ENCODE data around the gene HYAL1.
A peak's percentile ranks its signal among the peaks of the same experiment; 100 is the strongest.
"Not testable (repeated sequence)": the region's sequence is repeated elsewhere in the genome, so short reads cannot be mapped to it uniquely, and the experiment has no call there.

The HYAL1 gene

GRCh38 chr3:50294492-50295403, 8.6 kb downstream of the HYAL1 start:
- peaks cover 31% of the 10 kb centered on the region for H3K4me1 Mint-ChIP-seq
- H3K4me3 Mint-ChIP-seq = no peak overlapping the region
- peak overlapping the region; percentile 30 for H3K27ac Mint-ChIP-seq

GRCh38 chr3:50294089-50294488, 9.3 kb downstream of the HYAL1 start:
- Mint-ChIP-seq H3K27me3 (no peaks in the 10 kb centered on the region), H3K4me1 (peaks cover 26% of the 10 kb centered on the region), H3K36me3 (peaks cover 8% of the 10 kb centered on the region), H3K27ac (no peak overlapping the region), H3K9me3 (no peaks in the 10 kb centered on the region), H3K4me3 (no peak overlapping the region)

More at GRCh38 chr3:50294492-50295403, 8.6 kb downstream of the HYAL1 start:
- peaks cover 5% of the 10 kb centered on the region for H3K36me3 Mint-ChIP-seq
- H3K27me3 Mint-ChIP-seq = no peaks in the 10 kb centered on the region
- no peaks in the 10 kb centered on the region for H3K9me3 Mint-ChIP-seq

DNA sequence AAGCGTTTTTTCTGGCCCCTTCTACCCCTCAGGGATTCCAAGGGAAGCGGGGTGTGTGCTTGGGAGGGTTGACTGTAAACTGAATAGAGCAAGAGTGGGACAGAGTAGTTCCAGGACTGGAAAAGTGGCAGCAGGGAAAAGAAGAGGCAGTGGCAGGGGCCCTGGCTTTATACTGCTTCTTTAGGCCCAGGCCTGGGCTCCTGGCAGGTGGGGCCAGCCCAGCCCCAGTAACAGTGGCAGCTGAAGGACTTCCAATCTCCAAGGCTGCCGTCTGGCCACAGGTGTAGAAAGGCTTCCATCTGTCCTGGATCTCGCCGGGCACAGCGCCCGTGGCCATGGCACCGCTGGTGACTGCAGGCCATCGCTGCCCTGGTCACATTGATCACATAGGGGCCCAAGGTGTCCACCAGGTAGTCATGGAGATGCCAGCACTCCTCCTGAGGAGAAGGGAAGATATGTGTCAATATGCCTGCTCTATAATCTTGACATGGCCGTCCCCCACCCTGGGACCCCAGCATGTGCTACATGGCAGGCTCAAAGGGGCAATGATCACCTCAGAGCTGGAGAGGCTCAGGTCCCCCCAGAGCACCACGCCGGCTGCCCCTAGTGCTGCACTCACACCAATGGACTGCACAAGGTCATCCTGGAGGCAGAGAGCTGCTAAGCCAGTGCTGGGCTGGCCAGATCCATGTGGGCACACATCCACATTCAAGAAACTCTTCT, 10.1 kb downstream of the HYAL1 start:
- peak overlapping the region; percentile 91 for H3K4me3 Mint-ChIP-seq

DNA sequence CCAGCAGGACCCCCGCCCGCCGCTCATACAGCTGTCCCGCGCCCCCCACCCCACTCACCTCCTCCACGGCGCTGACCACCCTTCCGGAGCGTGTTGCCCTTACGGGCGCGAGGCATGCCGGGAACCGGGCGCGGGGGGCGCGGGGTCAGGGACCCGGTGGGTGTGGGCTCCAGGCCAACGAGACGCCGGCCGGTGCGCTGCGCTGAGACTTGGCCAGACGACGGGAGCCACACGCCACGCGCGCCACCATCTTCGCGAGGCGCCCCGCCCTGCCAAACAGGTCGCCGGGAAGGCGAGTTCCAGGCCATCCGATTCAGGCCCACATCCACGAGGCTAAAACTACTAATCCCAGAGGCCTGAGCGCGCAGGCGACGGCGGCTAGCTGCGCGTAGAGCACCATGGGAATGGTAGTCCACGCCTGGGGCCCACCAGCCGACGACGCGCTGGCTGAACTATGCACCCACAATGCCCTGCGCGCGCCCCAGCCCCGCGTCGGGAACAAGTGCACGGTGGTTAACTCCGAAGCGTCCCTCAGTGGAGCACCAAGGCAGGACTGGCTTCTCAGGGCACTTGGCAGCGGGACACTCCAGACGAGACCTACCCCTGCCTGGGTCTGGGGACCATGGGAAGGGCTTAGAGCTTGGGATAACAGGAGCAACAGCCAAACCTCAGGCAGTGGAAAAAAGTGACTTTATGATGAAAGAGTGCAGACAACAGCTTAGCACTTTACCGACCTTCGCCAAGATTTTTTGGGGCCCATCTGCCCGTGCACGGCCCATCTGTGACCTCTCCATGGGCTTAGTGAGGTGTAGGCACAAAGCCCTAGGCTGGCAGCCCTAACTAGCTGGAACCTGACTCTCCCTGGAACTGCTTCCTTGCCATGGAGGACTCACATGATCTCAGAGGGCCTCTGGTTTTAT, 11.0 kb downstream of the HYAL1 start, which contains the start of gene IFRD2:
Gene IFRD2 (minus strand): TSS at position 271 of the 920 bp plus-strand sequence. CDS start 155 bp downstream, at position 116.
- H3K27me3 Mint-ChIP-seq = no peaks in the 10 kb centered on the region
- H3K36me3 Mint-ChIP-seq = peaks cover 8% of the 10 kb centered on the region
- peak within 1 kb of the TSS; percentile 95 for H3K27ac Mint-ChIP-seq
- peak within 1 kb of the TSS; percentile 91 for H3K4me3 Mint-ChIP-seq
- no peaks in the 10 kb centered on the region for H3K9me3 Mint-ChIP-seq
- H3K4me1 Mint-ChIP-seq = peaks cover 16% of the 10 kb centered on the region

More for the DNA sequence above, 10.1 kb downstream of the HYAL1 start:
- H3K27me3 Mint-ChIP-seq = no peaks in the 10 kb centered on the region
- H3K36me3 Mint-ChIP-seq = peaks cover 8% of the 10 kb centered on the region
- peaks cover 23% of the 10 kb centered on the region for H3K4me1 Mint-ChIP-seq
- H3K9me3 Mint-ChIP-seq = no peaks in the 10 kb centered on the region
- peak overlapping the region; percentile 95 for H3K27ac Mint-ChIP-seq

DNA sequence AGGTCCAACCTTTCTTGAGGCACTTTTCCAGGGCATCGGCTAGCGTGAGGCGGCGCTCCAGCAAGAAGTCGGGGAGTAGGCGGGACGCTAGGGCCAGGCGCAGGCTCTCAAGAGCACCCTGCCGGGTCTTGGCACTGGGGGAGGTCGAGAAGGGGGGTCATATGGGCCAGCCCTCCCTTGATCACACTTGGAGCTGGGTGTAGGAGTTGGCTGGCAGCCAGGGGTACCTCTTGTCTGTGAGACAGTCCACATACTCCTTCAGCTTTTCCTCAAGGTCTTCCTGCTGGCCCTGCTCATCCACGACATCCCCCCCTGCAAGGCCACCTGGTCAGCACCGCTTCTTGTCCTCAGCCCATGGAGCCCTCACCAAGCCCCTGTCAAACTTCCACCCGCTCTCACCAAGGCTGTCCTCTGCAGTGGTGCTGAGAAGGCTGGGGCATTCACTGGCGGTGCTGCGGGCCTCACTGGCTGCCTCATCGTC, 13.2 kb downstream of the HYAL1 start:
- Mint-ChIP-seq H3K4me3 (peak overlapping the region; percentile 91), H3K36me3 (peaks cover 9% of the 10 kb centered on the region), H3K27me3 (no peaks in the 10 kb centered on the region), H3K9me3 (no peaks in the 10 kb centered on the region), H3K4me1 (peaks cover 14% of the 10 kb centered on the region), H3K27ac (no peak overlapping the region)

DNA sequence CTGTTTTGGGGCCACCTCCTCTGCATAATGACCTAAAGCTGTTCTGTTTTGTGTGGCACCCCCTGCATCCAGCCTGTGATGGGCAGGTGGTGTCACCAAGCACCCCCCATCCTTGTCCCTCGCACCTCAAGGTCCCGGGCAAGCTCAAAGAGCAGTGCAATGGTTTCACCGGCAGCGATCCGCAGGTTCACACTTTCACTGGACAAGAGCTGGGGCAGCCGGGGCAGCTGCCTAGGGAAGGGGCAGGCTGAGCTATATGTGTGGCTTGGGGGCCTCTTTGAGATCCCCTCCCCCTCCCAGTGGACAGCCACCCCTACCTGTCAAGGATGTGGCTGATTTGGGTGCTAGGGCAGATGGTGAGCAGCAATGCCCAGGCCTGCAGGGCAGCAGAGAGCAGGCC, 14.2 kb downstream of the HYAL1 start:
- Mint-ChIP-seq H3K36me3 (peaks cover 9% of the 10 kb centered on the region), H3K27ac (no peak overlapping the region), H3K27me3 (no peaks in the 10 kb centered on the region), H3K4me3 (peak overlapping the region; percentile 57), H3K4me1 (peaks cover 14% of the 10 kb centered on the region), H3K9me3 (no peaks in the 10 kb centered on the region)

DNA sequence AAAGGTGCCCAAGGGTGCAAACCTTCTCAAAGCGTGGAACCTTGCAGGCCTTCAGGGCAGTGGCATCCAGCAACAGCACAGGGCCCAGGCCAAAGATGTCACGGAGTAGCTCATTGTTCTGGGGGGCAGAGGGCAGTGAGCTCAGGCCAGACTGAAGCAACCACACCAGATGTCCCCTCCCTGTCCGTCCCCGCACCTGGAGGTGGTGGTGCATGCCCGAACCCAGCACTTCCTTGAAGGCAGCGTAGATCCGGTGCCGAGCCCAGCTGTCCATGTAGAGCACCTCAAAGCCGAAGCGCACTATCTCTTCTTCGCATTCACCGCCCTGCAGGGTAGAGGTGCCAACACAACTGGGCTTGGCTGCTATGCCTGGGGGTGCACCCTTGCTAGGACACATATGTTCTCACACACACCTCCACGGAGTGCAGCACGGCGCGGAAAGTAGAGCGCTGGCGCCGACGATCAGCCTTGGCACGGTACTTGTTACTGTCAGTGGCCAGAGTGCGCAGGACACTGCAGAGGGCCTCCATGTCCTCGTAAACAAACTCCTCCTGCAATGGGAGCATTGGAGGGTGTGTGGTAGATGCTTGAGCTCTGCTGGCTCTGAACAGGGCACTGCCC, 14.9 kb downstream of the HYAL1 start:
- Mint-ChIP-seq H3K27me3 (no peaks in the 10 kb centered on the region), H3K4me1 (peaks cover 14% of the 10 kb centered on the region), H3K4me3 (no peak overlapping the region), H3K36me3 (peaks cover 9% of the 10 kb centered on the region), H3K9me3 (no peaks in the 10 kb centered on the region), H3K27ac (no peak overlapping the region)

DNA sequence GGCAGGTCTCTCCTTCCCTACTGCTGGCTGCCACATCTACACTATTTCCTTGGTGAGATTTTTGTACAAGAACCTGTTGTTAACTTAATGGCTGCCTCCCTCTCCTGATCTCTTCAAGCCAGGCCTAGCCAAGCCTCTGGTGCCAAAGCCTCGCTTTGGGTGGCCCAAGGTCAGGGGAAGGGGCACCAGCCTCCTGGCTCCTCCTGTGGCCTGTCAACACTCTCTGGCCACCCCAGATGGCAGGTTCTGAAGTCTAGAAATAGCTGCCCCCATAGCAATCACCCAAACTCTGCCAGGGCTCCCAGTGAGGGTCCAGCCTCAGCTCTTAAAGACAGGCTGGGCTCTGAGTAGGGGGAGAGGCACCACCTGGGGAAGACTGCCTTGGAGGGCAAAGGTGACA, 16.1 kb downstream of the HYAL1 start:
- no peak overlapping the region for H3K4me3 Mint-ChIP-seq
- peak overlapping the region; percentile 46 for H3K27ac Mint-ChIP-seq
- H3K9me3 Mint-ChIP-seq = no peaks in the 10 kb centered on the region
- peaks cover 9% of the 10 kb centered on the region for H3K36me3 Mint-ChIP-seq
- H3K27me3 Mint-ChIP-seq = no peaks in the 10 kb centered on the region
- H3K4me1 Mint-ChIP-seq = peaks cover 6% of the 10 kb centered on the region

GRCh38 chr3:50286322-50287227, 16.8 kb downstream of the HYAL1 start:
- no peaks in the 10 kb centered on the region for H3K27me3 Mint-ChIP-seq

DNA sequence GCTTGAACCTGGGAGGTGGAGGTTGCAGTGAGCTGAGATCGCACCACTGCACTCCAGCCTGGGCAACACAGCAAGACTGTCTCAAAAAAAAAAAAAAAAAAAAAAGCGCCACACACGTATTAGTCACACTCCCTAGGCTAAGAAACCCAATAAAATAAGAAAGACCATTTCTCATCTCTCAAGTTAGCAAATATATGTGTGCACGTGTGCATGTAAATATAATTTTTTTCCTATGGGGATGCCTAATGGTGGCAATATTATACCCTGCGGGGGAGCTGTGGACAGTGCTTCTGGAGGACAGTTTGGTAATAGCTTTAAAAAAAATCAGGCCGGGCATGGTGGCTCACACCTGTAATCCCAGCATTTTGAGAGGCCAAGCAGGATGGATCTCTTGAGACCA, 19.3 kb downstream of the HYAL1 start:
- not testable (repeated sequence) for H3K9me3 Mint-ChIP-seq, H3K27ac Mint-ChIP-seq, H3K36me3 Mint-ChIP-seq, H3K4me3 Mint-ChIP-seq, H3K27me3 Mint-ChIP-seq, H3K4me1 Mint-ChIP-seq

More at GRCh38 chr3:50286322-50287227, 16.8 kb downstream of the HYAL1 start:
- H3K27ac Mint-ChIP-seq = no peak overlapping the region
- H3K4me3 Mint-ChIP-seq = no peak overlapping the region
- H3K36me3 Mint-ChIP-seq = peaks cover 9% of the 10 kb centered on the region
- no peaks in the 10 kb centered on the region for H3K9me3 Mint-ChIP-seq
- peaks cover 6% of the 10 kb centered on the region for H3K4me1 Mint-ChIP-seq

DNA sequence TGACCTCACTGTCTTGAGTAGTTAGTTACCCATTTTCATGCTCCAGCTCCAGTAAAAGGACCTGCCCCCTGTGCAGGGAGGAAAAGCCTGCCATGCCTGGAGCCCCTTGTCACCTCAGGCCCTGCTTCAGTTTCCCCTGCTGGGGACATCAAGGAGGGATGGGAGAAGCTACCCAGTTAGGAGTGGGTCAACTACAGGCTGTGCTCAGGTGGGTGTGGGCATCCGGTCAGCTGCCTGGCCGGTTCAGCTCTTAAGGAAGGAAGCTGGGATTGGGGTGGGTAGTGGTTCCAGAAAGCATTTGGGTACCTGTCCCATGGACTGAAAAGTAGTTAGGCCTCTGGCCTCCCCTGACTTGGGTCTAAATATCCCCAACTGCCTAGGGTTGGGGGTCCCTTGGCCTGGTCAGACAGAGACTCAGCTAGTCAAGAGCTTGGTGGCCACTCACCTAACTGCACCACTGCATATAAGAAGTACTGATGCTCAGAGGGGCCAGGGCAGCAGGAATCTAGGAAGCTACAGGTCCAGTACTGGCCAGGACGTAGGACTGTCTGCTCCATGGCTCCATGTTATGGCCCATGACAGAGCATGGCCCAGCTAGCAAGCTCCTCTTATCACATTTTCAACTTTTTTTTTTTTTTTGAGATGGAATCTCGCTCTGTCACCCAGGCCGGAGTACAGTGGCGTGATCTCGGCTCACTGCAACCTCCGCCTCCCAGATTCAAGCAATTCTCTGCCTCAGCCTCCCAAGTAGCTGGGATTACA, 23.9 kb downstream of the HYAL1 start:
- H3K27ac Mint-ChIP-seq = no peak overlapping the region
- H3K9me3 Mint-ChIP-seq = no peaks in the 10 kb centered on the region
- peaks cover 10% of the 10 kb centered on the region for H3K27me3 Mint-ChIP-seq
- peaks cover 16% of the 10 kb centered on the region for H3K4me1 Mint-ChIP-seq
- H3K4me3 Mint-ChIP-seq = no peak overlapping the region
- H3K36me3 Mint-ChIP-seq = no peaks in the 10 kb centered on the region

DNA sequence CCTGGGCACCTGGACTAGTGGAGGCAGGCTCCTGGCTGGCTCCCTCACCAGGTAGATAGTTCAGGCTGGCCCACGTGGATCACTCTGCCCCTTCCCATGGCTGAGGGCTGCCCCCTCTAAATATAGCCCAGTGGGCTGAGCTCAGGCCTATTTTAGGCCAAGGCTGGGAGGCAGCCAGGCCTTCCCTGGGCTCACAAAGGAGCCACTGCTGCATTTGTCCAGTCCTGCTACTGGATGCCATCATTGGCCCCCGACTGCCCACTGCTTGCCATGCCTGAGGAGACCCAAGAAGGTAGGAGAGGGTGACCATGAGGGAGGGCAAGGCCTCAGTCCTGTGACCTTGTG, 24.5 kb downstream of the HYAL1 start, which contains the start of gene LSMEM2:
Gene LSMEM2 (plus strand): TSS at position 208 of the 345 bp plus-strand sequence. CDS start 27 bp downstream, at position 235.
- peak within 1 kb of the TSS; percentile 41 for H3K27ac Mint-ChIP-seq
- H3K27me3 Mint-ChIP-seq = peaks cover 15% of the 10 kb centered on the region
- no peaks in the 10 kb centered on the region for H3K9me3 Mint-ChIP-seq
- no peak within 1 kb of the TSS for H3K4me3 Mint-ChIP-seq
- H3K36me3 Mint-ChIP-seq = no peaks in the 10 kb centered on the region
- H3K4me1 Mint-ChIP-seq = peaks cover 21% of the 10 kb centered on the region

- Mint-ChIP-seq H3K4me1 (peaks cover 21% of the 10 kb centered on the region), H3K27me3 (peaks cover 15% of the 10 kb centered on the region), H3K36me3 (no peaks in the 10 kb centered on the region), H3K27ac (peak overlapping the region; percentile 41), H3K9me3 (no peaks in the 10 kb centered on the region), H3K4me3 (no peak overlapping the region)
These were observed 25.1 kb downstream of the HYAL1 start for GRCh38 chr3:50278123-50278879.

All from activated naive CD4-positive, alpha-beta T cell treated with anti-CD3 and anti-CD28 coated beads, Interleukin-2, amount 50 U/mL, for 24 hours (primary cell).